ENCODE results near the gene RNU6-1.

The RNU6-1 gene

DNA sequence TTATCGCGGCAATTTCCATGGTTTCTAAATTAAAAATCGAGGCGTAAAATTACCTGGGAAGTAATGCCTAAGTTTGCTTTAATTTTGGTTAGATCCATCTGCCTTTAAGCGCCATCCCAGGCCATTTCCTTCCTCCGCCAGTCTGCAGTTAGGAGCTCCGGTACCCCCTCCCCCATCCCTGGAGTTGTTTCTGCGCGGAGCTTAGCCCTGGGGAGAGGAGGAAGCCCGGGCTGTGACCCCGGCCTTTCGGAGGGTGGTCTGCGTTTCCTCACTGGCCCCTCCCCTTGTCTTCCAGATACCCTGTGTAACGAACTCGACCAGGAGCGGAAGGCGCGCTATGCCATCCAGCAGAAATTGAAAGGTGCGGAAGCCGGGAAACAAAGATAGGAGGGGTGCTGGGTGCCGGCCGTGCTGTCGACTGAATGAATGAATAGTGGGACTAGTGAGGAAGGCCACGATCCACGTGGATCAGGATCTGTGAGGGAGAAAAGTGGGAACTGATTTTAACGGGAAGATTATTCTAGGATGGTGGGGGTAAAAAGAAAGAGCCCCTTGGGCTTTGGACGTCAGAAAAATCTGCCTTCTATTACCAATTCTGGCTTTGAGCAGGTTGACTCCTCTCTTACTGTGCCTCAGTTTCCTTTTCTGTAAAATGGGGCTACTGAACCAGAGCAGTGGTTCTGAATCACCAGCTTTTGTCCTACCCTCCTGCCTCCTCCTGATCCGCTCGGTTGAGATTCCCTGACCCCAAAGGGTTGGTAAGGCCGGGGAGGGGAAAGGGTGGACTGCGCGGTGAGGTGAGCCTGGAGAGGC, 6.7 kb downstream of the RNU6-1 start:
- DNase-seq (ENCODE audit: low read depth) = no peak

DNA sequence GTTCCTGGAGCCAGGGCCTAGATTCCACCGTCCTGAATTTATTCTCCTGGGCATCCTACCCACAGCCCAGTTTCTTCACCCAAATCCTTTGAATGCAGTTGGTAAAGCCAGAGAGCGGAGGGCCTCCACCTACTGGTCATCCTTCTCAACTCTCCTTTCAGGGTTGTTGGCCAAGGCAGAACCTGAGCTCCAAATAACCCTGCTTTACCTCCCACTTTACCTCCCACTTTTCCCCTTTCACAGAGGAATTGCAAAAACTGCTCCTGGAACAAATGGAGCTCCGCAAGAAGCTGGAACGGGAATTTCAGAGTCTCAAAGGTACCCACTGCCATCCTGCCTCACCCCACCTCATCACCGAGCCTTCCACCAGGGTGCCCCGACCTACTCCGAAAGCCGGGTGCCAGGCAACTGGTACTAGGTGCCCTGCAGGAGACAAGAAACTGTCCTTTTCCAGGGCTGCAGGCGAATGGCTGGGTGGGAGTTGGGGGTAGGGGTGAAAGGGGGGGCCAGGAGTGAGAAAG, 7.8 kb downstream of the RNU6-1 start:
- DNase-seq (ENCODE audit: low read depth) = no peak

DNA sequence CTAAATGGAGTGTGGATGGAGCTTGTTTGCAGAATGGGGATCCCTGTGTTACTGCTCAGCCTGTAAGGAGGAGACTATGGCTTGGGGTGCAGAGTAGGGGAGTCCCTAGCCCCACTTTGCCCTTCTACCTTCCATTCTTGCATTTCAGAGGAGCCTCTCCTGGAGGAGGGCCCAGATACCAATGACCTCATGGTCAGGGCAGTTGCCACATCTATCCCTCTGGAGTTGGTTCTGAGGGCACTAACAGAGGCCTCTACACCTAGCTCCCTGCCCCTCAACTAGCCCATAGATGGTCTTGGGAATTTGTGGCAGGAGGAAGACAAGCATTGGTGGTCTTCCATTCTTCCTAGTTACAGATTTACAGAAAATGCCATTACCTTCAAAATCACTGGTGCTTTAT, 8.5 kb downstream of the RNU6-1 start:
- no peak for DNase-seq (ENCODE audit: low read depth)

DNA sequence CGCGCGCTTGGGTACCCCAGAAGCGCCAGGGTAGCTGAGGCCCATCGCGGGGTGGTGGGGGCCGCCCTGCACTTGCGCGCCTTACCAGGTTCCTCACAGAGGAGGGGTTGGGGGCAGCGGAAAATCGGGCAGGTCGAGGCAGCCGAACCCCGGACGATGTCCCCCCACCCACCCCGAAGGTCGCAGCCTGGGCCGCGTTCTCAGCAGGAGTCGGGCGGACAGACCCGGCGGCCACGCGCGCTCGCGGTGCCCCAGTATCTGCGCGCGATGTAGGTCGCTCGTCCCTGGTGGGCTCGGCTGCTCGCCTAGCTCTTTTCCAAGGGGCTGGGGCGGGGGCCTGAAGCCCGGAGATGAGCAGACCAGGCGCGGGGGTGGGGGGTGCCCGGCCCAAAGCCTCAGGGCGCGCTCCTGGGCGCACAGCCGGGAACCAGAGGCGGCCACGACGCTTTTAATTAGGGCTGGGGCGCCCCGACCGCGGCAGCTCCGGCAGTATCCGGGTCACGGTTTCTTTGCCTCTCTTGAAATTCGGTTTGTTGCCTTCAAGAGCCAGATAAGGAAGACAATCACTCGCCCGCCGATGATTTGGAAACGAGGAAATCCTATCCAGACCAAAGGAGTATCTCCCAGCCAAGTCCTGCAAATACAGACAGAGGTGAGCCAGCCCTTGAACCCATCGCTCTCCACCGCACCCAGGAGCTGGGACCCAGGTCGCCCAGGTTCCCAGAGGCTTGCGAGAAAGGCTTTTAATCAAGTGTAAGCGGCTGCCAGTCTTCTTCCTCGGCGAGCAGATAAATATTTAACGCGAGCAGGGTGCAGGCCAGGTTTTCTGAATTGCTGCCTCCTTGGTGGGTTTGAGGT, 10.0 kb downstream of the RNU6-1 start:
- DNase-seq (ENCODE audit: low read depth) = no peak

DNA sequence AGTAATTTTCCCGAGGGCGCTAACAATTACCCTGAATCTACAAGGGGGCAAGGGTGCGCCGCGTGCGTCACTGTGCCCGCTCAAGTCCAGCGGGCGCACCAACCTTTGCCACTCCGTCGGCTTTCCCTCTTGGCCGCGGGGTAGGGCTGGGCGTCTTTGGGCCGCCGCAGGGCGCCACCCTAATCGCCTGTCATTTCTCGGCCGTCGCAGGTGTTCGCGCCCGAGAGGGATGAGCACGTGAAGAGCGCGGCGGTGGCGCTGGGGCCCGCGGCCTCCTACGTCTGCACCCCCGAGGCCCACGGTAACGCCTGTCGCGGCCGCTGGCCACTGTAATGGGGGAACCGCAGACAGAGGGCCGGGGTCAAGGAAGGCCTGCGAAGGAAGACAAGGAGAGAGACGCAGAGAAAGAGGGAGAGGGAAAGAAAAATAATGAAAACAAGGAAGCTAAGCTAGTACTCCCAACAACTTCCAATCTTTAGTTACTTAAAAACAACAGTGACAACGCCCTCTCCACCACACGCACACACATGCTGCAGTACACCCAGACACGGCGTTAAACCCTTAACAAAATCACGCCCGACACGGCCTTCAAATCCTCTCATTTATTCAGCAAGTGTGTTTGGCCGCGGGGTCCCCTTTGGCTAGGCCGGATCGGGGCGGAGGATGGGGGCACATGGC, 10.7 kb downstream of the RNU6-1 start:
- DNase-seq (ENCODE audit: low read depth) = no peak

DNA sequence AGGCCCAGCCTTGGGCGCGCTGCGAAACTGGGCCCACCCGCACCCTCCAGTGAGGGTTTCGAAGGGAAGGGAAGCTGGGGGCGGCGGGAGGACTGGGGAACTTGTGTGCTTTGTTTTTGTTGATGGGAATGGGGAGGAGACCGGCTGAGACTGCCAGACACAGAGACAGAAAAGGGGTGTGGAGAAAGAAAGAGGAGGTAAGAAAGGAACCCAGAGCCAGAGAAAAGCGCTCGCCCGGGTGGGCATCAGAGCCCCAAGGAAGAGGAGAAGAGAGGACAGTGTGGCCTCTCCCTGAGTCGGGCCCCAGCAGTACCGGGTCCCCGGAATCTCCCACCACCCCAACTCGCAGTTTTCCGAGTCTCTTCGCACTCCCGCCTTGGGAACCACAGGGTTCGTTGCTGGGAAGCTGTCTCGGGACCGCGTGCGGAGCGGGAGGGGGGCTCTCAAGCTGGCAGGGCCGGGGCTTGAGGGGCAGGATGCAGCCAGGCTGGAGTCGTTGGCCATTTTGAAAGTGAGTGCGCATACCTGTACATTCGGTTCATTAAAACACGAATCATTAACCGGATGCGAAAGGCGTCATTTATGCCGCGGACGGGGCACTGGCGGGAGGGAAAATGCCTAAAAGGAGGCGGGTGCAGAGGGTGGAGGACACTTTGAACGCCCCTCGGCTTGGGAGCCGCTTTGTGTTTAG, 11.4 kb downstream of the RNU6-1 start:
- no peak for DNase-seq (ENCODE audit: low read depth)

DNA sequence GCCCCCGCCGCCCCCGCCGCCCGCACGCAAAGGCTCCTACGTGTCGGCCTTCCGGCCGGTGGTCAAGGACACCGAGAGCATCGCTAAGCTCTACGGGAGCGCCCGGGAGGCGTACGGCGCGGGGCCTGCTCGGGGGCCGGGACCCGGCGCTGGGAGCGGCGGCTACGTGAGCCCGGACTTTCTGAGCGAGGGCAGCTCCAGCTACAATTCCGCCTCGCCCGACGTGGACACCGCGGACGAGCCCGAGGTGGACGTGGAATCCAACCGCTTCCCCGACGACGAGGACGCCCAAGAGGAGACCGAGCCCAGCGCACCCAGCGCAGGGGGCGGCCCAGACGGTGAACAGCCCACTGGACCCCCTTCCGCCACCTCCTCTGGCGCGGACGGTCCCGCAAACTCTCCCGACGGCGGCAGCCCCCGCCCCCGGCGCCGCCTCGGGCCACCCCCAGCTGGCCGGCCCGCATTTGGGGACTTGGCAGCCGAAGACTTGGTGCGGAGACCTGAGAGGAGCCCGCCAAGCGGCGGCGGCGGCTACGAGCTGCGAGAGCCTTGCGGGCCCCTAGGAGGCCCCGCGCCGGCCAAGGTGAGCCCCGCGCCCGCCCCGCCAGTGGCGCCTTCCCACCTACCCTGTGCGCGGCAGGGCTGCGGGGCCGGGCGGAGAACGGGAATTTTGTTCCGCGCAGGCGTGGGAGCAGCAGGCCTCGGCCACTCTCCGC, 12.1 kb downstream of the RNU6-1 start:
- no peak for DNase-seq (ENCODE audit: low read depth)

DNA sequence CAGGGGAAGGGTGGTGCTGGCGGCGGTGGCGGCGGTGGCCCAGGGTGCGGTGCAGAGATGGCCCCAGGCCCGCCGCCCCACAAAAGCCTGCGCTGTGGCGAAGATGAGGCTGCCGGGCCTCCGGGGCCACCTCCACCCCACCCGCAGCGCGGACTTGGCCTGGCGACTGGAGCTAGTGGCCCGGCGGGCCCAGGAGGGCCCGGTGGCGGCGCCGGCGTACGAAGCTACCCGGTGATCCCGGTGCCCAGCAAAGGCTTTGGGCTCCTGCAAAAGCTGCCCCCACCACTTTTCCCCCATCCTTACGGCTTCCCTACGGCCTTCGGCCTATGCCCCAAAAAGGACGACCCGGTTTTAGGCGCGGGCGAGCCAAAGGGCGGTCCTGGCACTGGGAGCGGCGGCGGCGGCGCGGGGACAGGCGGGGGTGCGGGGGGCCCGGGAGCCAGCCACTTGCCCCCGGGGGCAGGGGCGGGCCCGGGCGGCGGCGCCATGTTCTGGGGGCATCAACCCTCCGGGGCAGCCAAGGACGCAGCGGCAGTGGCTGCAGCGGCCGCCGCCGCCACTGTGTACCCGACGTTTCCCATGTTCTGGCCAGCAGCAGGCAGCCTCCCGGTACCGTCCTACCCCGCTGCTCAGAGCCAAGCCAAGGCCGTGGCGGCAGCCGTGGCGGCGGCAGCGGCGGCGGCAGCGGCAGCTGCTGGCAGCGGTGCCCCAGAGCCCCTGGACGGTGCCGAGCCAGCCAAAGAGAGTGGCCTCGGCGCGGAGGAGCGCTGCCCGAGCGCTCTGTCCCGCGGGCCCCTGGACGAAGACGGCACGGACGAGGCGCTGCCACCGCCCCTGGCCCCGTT, 12.9 kb downstream of the RNU6-1 start:
- no peak for DNase-seq (ENCODE audit: low read depth)

DNA sequence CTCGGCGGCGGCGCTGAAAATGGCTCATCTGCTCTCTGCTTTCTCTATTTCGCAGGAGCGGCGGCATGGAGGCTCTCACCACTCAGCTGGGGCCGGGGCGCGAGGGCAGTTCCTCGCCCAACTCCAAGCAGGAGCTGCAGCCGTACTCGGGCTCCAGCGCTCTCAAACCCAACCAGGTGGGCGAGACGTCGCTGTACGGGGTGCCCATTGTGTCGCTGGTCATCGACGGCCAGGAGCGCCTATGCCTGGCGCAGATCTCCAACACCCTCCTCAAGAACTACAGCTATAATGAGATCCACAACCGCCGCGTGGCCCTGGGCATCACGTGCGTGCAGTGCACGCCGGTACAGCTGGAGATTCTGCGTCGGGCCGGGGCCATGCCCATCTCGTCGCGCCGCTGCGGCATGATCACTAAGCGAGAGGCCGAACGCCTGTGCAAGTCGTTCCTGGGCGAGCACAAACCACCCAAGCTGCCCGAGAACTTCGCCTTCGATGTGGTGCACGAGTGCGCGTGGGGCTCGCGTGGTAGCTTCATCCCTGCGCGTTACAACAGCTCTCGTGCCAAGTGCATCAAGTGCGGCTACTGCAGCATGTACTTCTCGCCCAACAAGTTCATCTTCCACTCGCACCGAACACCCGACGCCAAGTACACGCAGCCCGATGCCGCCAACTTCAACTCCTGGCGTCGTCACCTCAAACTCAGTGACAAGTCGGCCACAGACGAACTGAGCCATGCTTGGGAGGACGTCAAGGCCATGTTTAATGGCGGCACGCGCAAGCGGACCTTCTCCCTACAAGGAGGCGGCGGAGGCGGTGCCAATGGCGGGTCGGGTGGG, 13.7 kb downstream of the RNU6-1 start:
- no peak for DNase-seq (ENCODE audit: low read depth)

DNA sequence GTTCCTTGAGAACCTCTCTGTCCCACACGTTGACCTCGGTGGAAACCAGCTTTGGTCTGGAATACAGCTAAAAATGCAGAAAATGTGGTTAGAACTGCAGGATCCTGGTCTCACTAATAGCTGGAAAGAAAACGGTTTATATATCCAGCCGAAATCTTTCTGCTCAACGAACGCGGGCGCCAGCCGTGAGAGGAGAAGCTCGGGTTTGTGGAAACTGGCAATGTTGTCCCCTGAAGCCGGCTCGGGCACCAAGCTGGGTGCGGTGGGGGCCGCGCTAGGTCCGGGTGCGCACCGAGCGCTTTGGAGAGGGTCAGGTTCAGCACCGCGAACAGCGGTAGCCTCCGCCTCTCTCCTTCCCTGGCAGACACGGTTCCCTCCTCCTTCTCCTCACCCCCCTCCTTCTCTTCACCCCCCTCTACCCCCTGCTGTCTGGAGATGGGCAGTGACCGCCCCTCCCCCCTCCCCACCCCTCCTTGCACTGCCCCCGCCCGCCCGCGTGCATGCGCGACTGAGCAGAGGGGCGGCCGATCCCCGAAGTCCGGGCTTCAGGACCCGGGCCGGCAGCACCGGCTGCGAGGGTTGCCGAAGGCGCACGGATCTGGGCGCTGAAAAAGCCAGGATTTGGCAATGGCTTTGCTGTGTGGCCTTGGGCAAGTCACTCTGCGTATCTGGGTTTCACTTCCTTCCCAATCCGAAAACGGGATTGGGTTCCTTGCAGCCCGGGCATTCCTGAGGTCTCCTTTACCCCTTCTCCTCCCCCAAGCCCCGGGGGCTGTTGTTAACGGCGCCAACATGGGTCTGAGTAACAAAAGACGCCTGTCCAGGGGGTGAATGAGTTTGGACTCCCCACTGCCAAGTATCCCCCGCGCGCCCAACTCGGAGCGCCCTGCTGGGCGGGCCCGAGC, 14.6 kb downstream of the RNU6-1 start, which contains the start of gene SKOR1:
Gene SKOR1, plus strand, starts transcription at position 534 of the 905 bp plus-strand sequence. Its CDS starts 94 bp downstream, at position 628.
- DNase-seq (ENCODE audit: low read depth) = no peak

DNA sequence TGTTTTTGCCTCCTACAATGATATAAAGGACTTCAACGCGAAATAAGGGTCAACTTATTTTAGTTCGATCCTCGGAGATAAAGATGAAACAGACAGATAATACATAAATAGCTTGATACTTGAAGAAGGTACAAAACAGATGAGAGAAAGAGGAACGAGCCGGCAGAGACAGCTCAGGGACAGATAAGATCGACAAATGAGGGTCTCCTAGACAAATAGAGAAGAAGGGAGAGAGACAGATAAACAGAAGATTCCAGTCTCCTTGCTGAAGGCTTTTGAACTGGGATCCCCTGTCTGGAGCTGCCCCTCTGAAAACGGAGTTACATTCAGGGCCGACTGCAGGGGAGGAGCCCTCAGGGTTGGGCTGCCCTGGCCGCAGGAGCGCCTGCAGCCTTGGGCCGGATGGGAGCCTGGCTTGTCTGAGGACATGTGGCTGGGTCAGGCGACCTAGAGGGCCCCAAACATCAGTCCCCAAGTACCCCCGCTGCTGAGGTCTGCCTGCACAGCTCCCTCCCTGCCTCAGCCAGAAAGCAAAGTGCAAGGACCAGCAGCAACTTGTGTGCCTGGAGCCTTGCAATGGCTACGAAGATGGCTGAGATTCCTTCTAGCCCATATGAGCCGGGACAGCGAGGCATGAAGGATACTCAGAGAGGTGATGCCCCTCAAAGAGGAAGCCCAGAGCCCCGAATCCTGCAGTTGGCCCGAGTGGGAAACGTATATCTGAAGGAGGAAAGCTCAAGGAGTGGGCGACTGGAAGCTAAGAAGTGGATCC, 15.5 kb downstream of the RNU6-1 start:
- no peak for DNase-seq (ENCODE audit: low read depth)

DNA sequence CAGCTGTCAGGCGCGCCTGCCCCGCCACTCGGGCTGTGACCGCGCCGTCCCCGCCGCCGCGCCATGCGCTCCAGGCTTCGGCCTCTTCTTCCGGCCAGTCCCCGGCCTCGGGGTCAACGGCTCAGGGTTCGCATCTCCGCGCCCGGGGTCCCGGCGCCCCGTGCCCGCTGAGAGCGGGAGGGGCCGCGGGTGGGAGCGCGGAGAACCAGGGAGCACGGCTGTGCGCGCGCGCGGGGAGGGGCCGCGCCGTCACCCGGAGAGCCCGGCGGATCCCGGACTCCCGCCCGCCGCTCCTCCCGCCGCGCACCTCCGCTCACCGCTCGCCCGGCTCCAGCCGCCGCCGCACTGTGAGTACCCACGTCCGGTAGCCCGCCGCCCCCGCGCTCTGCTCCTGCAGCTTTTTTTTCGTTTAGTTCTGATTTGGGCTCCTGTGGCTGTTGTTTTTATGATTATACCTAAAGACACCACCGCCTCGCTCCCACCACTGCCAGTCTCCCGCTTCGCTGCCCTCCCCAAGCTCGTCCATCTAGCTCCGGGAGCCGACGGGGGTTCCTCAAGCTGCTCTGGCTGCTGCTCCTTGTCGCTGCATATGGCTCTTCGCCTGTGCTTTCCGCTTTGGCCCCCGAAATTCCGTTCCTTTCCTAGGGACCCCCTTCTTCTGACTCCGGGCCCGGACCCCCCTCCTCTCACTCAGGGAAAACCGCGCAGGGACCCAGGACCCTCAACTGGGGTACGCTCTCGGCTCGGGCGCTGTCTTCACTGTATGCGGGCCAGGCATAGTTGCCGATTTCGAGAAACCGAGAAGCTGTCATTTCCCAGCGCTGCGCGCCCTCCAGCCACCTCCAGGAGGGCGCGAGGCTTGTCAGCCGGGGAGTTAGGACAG, 16.3 kb downstream of the RNU6-1 start:
- DNase-seq (ENCODE audit: low read depth) = no peak

DNA sequence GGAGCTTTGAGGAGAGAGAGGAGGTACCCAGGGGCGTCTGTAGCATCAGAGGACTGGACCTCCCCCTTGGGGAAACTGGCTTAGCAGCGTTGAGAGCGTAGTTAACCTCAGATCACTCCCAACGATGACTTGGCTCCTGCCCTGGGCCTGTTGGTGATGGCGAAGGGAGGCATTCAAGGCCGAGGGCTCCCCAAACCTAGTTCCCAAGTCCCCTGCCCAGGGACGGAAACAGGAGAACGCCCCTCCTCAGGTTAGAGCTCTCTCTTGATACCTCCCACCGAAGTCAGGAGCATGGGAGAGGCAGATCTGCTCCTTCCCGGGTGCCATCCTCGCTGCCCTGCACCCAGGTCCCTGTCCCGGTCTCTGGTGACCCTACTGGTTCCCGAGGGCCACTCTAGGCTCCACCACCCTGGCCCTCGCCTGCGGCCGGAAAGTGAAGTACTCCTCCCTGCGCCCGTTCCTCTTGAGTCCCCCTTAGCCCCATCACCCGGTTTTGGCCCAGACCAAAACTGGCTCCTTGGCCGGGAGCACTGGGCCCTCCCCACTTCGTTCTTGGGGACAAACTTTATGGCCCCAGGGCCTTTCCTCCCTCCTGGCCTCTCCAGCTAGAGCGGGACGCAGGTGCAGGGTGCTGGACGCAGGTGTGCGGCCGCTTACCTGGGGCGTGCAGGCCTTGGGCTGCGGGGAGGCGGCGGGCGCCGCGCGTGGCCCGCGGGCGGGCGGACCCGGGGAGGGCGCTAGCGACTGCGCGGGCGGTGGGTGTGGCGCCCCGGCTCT, 17.1 kb downstream of the RNU6-1 start:
- DNase-seq (ENCODE audit: low read depth) = no peak

DNA sequence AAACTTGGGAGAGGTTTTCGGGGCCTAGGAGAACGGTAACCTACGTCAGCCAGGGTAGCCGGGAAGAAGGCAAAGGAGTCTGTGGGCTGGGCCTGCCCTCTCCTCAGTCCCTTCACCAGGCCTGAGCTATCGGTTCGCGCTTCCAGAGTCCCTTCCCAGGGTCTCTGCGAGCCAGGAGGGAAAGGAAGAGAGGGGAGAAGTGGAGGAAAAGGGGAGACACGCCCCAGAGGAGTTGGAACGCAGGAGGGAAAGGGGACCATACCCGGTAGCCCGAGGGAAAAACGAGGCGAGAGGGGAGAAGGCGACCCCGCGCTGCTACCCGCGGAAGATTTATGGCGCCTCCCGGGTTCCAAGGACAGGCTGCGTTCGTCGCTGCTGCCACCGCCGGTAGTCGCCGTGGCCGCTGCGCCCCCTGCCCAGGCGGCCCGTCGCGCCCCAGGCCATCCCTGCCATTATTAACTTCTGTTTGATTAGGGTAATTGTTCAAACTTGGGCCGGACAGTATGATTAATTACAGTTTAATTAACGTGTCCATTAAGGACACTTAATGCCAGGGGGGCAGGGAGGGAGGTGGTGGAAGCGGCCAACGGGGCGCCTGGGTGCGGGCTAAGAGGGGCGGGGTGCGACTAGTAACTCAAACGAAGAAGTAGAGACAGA, 17.9 kb downstream of the RNU6-1 start:
- no peak for DNase-seq (ENCODE audit: low read depth)
